GM19397 (cell line): ENCODE measurements around the gene PDE9A.

Experiments
- ATAC-seq: cut with Tn5 transposase; IDR thresholded peaks from one replicate; pipeline ENCODE4 v1.9.1; 2021; ENCODE audit warnings: mild to moderate bottlenecking, moderate library complexity; ENCODE audit not compliant: unreplicated experiment

The PDE9A gene

GRCh38 chr21:42734323-42734971 lies 81.0 kb downstream of the PDE9A start:
- ATAC-seq = no peak

DNA sequence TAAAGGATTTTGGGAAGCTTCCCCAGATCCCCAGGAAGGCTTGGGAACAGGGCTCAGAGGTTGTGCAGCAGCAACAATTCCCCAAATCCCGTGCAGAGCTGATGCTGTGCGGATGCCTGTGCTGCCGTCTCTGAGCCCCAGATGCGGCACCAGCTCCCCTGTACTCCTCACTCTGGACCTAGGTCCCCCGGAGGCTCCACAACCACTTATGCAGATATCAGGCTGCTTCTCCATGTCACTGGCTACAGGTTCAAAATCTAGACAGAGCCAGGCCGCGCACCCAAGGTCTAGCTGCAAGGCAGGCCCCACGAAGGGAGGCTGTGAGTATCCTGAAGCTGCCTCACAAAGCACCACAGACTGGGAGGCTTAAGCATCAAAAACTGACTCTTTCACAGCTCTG lies 81.6 kb downstream of the PDE9A start:
- no peak for ATAC-seq

GRCh38 chr21:42735944-42736343 lies 82.5 kb downstream of the PDE9A start:
- no peak for ATAC-seq

DNA sequence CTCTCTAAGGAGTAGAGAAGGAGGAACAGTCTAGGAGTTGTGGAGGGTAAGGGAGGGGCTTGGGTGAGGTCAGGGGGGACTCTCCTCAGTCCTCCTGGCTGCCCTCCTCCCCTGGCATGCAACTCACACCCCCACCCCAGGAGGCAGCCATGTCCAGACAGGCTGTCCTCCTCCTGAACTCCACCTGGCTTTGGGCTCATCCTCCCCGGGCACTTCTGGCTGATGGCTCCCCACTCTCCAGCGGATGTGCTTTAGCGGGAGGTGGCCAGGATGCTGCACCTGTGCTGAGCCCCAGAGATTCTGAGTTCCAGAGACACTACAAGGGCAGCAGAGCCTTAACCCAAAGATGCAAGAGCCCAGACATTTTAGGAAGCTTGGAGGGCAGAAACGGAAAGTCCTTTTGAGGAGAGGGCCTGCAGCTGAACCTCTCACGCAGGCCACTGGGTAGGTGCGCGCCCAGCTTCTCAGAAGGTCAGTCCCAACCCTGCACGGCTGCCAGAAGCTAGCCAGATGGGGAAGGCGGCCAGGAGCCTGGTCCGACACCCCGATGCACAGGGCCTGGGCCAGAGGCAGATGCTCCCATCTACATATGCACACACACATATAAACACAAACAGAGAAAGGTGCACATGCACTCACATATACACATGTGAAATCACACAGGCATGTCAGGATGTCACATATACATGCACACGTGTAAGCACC lies 83.4 kb downstream of the PDE9A start:
- ATAC-seq = no peak

GRCh38 chr21:42737951-42738590 lies 84.7 kb downstream of the PDE9A start:
- no peak for ATAC-seq

- ATAC-seq = no peak
These were observed 85.9 kb downstream of the PDE9A start for GRCh38 chr21:42739061-42739931.

DNA sequence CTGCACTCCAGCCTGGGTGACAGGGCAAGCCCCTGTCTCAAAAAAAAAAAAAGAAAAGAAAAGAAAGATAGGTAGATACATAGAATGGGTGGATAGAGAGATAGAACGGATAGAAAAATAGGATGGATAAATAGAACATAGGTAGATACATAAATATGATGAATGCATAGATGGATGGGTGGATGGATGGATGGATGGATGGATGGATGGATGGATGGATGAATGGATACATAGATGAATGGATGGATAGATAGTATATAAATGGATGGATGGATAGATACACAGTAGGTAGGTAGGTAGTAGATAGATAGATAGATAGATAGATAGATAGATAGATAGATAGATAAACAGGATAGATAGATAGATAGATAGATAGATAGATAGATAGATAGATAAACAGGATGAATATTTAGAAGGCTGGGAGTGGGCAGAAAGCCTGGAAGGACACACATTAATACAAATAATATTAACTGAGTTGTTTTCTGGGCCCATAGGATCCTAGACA lies 87.0 kb downstream of the PDE9A start:
- ATAC-seq = no peak

GRCh38 chr21:42741066-42741465 lies 87.6 kb downstream of the PDE9A start:
- ATAC-seq = no peak

DNA sequence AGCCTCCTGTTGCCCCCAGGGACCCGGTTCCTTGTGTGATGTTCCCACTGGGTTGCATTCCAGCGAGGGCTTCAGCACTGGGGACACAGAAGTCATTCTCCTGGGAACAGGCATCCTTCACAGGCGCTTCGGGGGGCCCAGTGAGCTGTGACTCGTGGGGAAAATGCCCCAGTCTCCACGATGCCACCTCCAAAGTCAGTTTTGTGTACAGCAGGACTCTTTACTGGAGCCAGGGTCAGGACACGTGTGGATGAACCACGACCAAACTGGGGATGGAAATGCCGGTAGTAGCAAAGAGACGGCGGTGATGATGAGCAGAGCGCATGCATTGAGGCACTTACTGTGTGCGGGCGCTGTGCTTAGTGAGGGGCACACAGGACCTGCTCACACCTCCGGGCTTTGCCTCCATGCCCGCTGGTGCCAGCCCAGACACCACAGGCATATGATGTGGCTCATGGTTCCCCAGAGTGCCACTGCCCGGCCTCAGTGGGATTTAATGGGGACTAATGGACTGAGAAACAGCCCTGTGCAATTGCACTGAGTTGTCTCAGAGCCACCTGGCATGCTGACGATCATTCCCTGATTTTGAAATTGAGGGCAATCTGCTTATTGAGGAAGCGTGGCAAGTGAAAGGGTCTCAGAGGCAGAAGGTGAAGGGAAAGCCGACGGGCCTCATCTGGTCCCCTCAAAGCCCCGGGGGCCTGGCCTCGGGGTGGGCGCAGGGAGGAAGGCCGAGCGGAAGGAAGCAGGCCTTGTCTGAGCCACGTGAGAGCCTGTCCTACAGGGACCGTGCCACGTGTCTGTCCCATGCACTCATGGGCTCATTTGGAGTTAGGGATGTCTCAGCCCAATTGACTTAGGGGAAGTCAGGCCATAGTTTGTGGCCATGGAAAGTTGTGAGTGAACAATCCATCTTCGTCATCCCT lies 91.4 kb downstream of the PDE9A start:
- ATAC-seq = no peak

- ATAC-seq = no peak
These were observed 92.3 kb downstream of the PDE9A start for GRCh38 chr21:42745511-42746239.

DNA sequence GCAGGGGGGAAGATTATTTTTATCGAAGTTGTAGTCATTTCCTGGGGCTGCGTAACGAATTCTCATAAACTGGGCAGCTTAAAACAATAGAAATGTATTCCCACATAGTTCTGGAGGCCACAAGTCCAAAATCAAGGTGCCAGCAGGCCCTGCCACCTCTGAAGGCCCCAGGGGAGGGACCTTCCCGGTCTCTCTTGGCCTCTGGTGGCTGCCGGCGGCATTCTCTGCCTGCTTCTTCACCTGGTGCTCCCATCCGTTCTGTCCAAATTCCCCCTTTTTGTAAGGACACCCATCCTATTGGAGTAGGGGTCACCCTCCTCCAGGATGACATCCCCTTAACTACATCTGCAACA lies 92.8 kb downstream of the PDE9A start:
- ATAC-seq = no peak

DNA sequence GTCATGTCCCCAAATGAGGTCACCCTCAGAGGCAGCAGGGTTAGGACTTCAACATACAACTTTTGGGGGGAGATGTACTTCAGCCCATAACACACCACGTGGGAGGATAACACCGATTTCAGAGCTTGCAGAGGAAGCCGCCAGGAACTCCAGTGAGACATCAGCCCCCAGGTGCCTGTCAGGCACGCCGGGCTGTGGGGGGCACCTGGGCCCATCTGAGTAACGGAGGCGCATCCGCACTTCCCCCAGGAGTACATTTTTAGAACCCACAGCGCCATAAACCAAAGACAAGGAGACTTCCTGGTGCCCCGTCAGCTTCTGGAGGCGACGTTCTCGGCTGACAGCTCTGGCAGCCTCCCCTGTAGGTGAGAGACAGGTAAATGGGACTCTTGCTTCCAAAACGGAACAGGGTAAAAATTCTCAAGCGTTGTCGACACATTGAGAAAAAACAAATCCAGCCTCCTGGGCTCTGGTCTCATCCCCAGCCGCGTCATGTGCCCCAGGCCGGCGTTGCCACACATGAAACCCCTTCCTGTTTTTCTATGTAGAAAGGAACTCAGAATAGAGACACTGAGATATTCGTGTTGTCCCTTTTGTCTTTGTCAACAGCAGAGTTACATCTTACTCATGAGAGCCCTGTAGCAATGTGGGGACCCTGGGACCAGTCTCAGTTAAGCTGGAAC lies 93.3 kb downstream of the PDE9A start:
- ATAC-seq = no peak

DNA sequence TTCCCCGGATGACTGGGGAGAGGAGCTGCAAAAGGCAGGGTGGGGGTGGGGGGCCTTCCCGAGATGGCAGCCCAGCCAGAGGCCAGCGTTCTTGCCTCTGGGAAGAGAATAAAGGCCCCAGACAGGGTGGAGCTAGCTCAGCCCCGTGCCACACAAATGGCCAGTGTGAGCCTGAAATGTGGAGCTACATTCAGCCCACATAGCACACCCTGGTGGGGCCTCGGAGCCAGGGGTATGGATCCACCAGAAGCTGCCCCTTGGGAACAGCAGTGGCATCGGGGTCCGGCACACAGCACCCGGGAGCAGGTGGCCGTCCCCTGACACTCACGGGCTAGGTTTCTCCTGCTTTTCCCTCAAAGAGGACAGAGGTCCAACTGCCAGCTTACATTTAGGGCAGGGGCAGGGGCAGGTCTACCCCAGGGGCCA lies 93.9 kb downstream of the PDE9A start:
- no peak for ATAC-seq

DNA sequence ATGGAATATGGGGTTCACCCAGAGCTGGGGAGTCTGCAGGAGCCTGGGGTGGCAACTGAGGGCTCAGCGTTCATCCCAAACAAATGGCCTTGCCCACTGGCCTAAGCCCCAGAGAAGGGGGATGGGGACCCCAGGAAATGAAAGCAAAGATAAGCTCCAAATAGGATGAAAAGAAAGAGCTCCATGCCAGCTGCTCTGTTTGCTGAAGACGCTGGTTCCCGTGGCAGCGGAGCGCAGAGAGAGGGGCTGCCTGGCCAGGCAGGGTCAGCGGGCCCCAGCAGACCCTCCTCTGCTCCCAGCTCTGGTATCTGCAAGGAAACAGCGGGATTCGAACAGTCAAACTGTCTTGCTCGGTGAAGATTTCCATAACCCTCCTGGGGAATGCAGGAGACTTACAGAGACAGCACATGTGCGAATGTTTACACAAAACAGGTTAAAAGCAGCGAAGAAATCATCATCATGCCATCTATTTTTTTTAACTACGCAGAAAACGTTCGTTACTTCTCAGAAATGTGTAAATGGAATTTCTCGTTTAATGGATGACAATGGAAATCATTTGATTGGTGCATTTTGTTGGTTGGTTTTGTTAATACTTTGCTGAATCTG lies 94.4 kb downstream of the PDE9A start:
- no peak for ATAC-seq

GRCh38 chr21:42748620-42749176 lies 95.3 kb downstream of the PDE9A start:
- ATAC-seq = no peak

DNA sequence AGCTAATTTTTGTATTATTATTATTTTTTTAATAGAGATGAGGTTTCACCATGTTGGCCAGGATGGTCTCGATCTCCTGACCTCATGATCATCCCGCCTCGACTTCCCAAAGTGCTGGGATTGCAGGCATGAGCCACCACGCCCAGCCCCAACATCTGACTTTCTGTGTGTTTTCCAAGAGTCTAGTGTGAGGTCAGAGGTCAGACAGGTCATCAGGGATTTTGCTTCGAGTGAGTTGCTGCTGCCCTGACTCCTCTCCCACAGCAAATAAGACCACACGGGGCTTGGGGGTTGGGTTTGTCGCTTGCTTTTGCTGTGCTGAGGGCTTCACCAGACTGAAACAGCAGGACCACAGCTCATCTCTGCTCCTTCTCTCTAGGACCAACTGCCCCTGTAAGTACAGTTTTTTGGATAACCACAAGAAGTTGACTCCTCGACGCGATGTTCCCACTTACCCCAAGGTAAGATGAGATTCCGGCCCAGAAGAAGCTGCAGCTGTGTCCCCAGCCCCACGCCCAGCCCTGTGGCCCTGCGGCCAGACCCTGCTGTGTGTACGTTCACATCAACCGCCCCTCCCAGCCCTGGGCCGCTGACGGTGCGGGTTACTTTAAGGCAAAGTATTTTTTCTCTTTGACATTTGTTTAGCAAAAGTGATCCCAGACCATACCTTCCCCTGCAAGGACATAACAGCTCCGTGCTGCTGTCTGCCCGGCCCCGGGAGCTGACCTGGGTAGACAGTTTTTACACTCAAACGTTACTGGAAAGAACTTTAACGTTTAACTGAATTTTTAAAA lies 97.5 kb downstream of the PDE9A start:
- ATAC-seq = no peak

- no peak for ATAC-seq
These were observed 98.4 kb downstream of the PDE9A start for GRCh38 chr21:42751866-42752265.
